GM18499 (cell line): ENCODE data around the gene ARHGAP11A.

Experiments used
- ATAC-seq: cut with Tn5 transposase; IDR thresholded peaks from one replicate; pipeline ENCODE4 v1.9.1; 2021; ENCODE audit warnings: moderate number of reproducible peaks; ENCODE audit not compliant: insufficient read depth, unreplicated experiment

Gene ARHGAP11A

GRCh38 chr15:32651229-32651837, 36.0 kb downstream of the ARHGAP11A start:
- peak; percentile 63 for ATAC-seq

- no peak for ATAC-seq
Measured at GRCh38 chr15:32652178-32652577, 36.9 kb downstream of the ARHGAP11A start.

- no peak for ATAC-seq
Measured at GRCh38 chr15:32656091-32656490, 40.8 kb downstream of the ARHGAP11A start.

- ATAC-seq: no peak
Measured at GRCh38 chr15:32656496-32656895, 41.2 kb downstream of the ARHGAP11A start.

GRCh38 chr15:32657198-32657883, 42.0 kb downstream of the ARHGAP11A start:
- ATAC-seq: peak; percentile 74

- ATAC-seq: no peak
Measured at GRCh38 chr15:32657941-32658340, 42.6 kb downstream of the ARHGAP11A start.

GRCh38 chr15:32659340-32660155, 44.2 kb downstream of the ARHGAP11A start:
- no peak for ATAC-seq

GRCh38 chr15:32663671-32664070, 48.4 kb downstream of the ARHGAP11A start:
- ATAC-seq: no peak

GRCh38 chr15:32664796-32665195, 49.5 kb downstream of the ARHGAP11A start:
- ATAC-seq: no peak

- no peak for ATAC-seq
Measured at GRCh38 chr15:32667321-32667720, 52.0 kb downstream of the ARHGAP11A start.

- no peak for ATAC-seq
Measured at GRCh38 chr15:32668942-32669341, 53.6 kb downstream of the ARHGAP11A start.

- ATAC-seq: no peak
Measured at GRCh38 chr15:32669896-32670611, 54.8 kb downstream of the ARHGAP11A start.

GRCh38 chr15:32670623-32671022, 55.3 kb downstream of the ARHGAP11A start:
- no peak for ATAC-seq

GRCh38 chr15:32671339-32672325, 56.3 kb downstream of the ARHGAP11A start:
- ATAC-seq: no peak

GRCh38 chr15:32674681-32675080, 59.4 kb downstream of the ARHGAP11A start:
- ATAC-seq: no peak

GRCh38 chr15:32675466-32675865, 60.2 kb downstream of the ARHGAP11A start:
- ATAC-seq: no peak

- ATAC-seq: no peak
Measured at GRCh38 chr15:32676169-32676568, 60.9 kb downstream of the ARHGAP11A start.

GRCh38 chr15:32677238-32677750, 62.0 kb downstream of the ARHGAP11A start:
- no peak for ATAC-seq

- ATAC-seq: no peak
Measured at GRCh38 chr15:32679298-32679690, 64.0 kb downstream of the ARHGAP11A start.
